IMR-90 (cell line): ENCODE measurements around the gene CUX1. TPM values are rescaled to one million over a fixed set of nuclear protein-coding genes. Genes with fewer than 3 reads are reported as not detected.

Experiments used
- ATAC-seq: fragments of 200-7000 bp; cut with Tn5 transposase; 2 replicates; pipeline ENCODE4 v1.9.1; 2020; ENCODE audit warnings: low read depth, mild to moderate bottlenecking, moderate library complexity
- BruUV-seq: library from RNA; stranded (reverse); fragments of 400-500 nt; replicated peaks from 2 replicates; lab custom pipeline; 2021; lab: Mats Ljungman, UMichigan
- CTCF ChIA-PET: fragments of 300-600 bp; formaldehyde crosslinking; extraction: SDS; loops from one replicate; lab custom pipeline; 2021; ENCODE audit warnings: antibody characterized with exemption; lab: Yijun Ruan, JAX
- POLR2A ChIA-PET: fragments of 300-600 bp; sonication (Branson Sonifier 250); formaldehyde crosslinking; loops from one replicate; lab custom pipeline; 2022; ENCODE audit warnings: antibody characterized with exemption; ENCODE audit not compliant: unreplicated experiment; lab: Charles Lee
- DNase-seq: peaks from one replicate; pipeline ENCODE4 v3.0.0; 2013
- H2AFZ ChIP-seq: replicated peaks from 2 replicates; pipeline ENCODE3; 2013; ENCODE audit warnings: low read length, mild to moderate bottlenecking; ENCODE audit not compliant: poor library complexity
- H2AK5ac ChIP-seq: 2 replicates; pipeline ENCODE4 v1.6.1; 2013; ENCODE audit warnings: low read depth, low read length, inconsistent platforms
- H2AK9ac ChIP-seq: replicated peaks from 2 replicates; pipeline ENCODE3; 2013; ENCODE audit warnings: mild to moderate bottlenecking, low read depth, low read length, moderate library complexity; ENCODE audit not compliant: poor library complexity
- H2BK120ac ChIP-seq: 2 replicates; pipeline ENCODE4 v1.6.1; 2013; ENCODE audit warnings: low read depth, low read length, inconsistent platforms
- H2BK15ac ChIP-seq: 3 replicates; pipeline ENCODE4 v1.6.1; 2013; ENCODE audit warnings: low read depth, low read length, inconsistent platforms
- H2BK20ac ChIP-seq: 2 replicates; pipeline ENCODE4 v1.6.1; 2013; ENCODE audit warnings: low read depth, mild to moderate bottlenecking, inconsistent platforms, low read length, moderate library complexity
- H2BK5ac ChIP-seq: 2 replicates; pipeline ENCODE4 v1.6.1; 2013; ENCODE audit warnings: mild to moderate bottlenecking, low read depth, low read length, inconsistent platforms; ENCODE audit not compliant: poor library complexity, severe bottlenecking
- H3K14ac ChIP-seq: replicated peaks from 2 replicates; pipeline ENCODE4 v1.6.1; 2013; ENCODE audit warnings: low read depth, low read length, inconsistent platforms
- H3K18ac ChIP-seq: 2 replicates; pipeline ENCODE4 v1.6.1; 2013; ENCODE audit warnings: low read depth, low read length, control low read depth
- H3K23ac ChIP-seq: 2 replicates; pipeline ENCODE4 v1.6.1; 2013; ENCODE audit warnings: low read depth, low read length, inconsistent platforms
- H3K27ac ChIP-seq: 2 replicates; pipeline ENCODE4 v1.5.1; 2013; ENCODE audit warnings: mild to moderate bottlenecking, control low read depth, low read length; ENCODE audit not compliant: insufficient read depth
- H3K27me3 ChIP-seq: 2 replicates; pipeline ENCODE4 v1.6.1; 2013; ENCODE audit warnings: low read length; ENCODE audit not compliant: control insufficient read depth, insufficient read depth
- H3K36me3 ChIP-seq: 2 replicates; pipeline ENCODE4 v1.6.1; 2013; ENCODE audit warnings: low read length, mixed read lengths; ENCODE audit not compliant: control insufficient read depth, insufficient read depth
- H3K4ac ChIP-seq: 2 replicates; pipeline ENCODE4 v1.6.1; 2013; ENCODE audit warnings: low read depth, low read length, inconsistent platforms
- H3K4me1 ChIP-seq: 2 replicates; pipeline ENCODE4 v1.6.1; 2013; ENCODE audit warnings: low read length, mixed read lengths; ENCODE audit not compliant: control insufficient read depth, insufficient read depth
- H3K4me2 ChIP-seq: 2 replicates; pipeline ENCODE4 v1.6.1; 2013; ENCODE audit warnings: low read depth, mild to moderate bottlenecking, control low read depth, low read length, moderate library complexity
- H3K4me3 ChIP-seq: 2 replicates; pipeline ENCODE4 v1.5.1; 2013; ENCODE audit warnings: low read depth, mild to moderate bottlenecking, control low read depth, low read length, moderate library complexity; ENCODE audit not compliant: insufficient read depth
- H3K56ac ChIP-seq: 2 replicates; pipeline ENCODE4 v1.6.1; 2013; ENCODE audit warnings: low read length, inconsistent platforms; ENCODE audit not compliant: insufficient read depth; ENCODE audit errors: extremely low read depth
- H3K79me1 ChIP-seq, 2 experiments: 2 replicates each; pipeline ENCODE4 v1.6.1; 2013; ENCODE audit warnings: low read length in 2 of 2, inconsistent platforms in 1 of 2, low read depth in 1 of 2
- H3K9ac ChIP-seq: 2 replicates; pipeline ENCODE4 v1.6.1; 2013; ENCODE audit warnings: low read depth, low read length, control low read depth
- H3K9me1 ChIP-seq: 2 replicates; pipeline ENCODE4 v1.6.1; 2013; ENCODE audit warnings: low read length, inconsistent platforms; ENCODE audit not compliant: insufficient read depth
- H3K9me3 ChIP-seq: 2 replicates; pipeline ENCODE4 v1.6.1; 2013; ENCODE audit warnings: low read length; ENCODE audit not compliant: control insufficient read depth, insufficient read depth
- H4K20me1 ChIP-seq: 2 replicates; pipeline ENCODE4 v1.6.1; 2013; ENCODE audit warnings: low read length, inconsistent platforms; ENCODE audit not compliant: insufficient read depth
- H4K5ac ChIP-seq: 2 replicates; pipeline ENCODE4 v1.6.1; 2013; ENCODE audit warnings: mild to moderate bottlenecking, low read depth, low read length, control low read depth
- H4K8ac ChIP-seq, 2 experiments: 2 replicates each; pipeline ENCODE4 v1.6.1; 2013; ENCODE audit warnings: low read depth in 2 of 2, low read length in 2 of 2, control low read depth in 1 of 2, inconsistent platforms in 1 of 2
- H4K91ac ChIP-seq: 2 replicates; pipeline ENCODE4 v1.6.1; 2013; ENCODE audit warnings: low read depth, low read length, inconsistent platforms; ENCODE audit not compliant: insufficient read depth
- BHLHE40 ChIP-seq: fragments of 150-350 bp; IDR thresholded peaks from 2 replicates; pipeline ENCODE4 v1.6.1; 2016; ENCODE audit warnings: mild to moderate bottlenecking, low read depth, low read length
- CEBPB ChIP-seq: IDR thresholded peaks from 2 replicates; pipeline ENCODE4 v1.6.1; 2012; ENCODE audit warnings: low read depth, low read length, improper control_type of control experiment
- CHD1 ChIP-seq: IDR thresholded peaks from 2 replicates; pipeline ENCODE4 v1.6.1; 2012; ENCODE audit warnings: low read depth, low read length, improper control_type of control experiment
- CTCF ChIP-seq: conservative IDR thresholded peaks from 2 replicates; pipeline ENCODE4 v1.5.1; 2012; ENCODE audit warnings: mild to moderate bottlenecking, low read depth, low read length, improper control_type of control experiment
- ELK1 ChIP-seq: fragments of 150-350 bp; IDR thresholded peaks from 2 replicates; pipeline ENCODE4 v1.6.1; 2016; ENCODE audit warnings: low read depth, mild to moderate bottlenecking, low read length, moderate library complexity, borderline replicate concordance
- FOS ChIP-seq: fragments of 150-350 bp; IDR thresholded peaks from 2 replicates; pipeline ENCODE4 v1.6.1; 2016; ENCODE audit warnings: low read depth, low read length
- MAFK ChIP-seq: IDR thresholded peaks from 2 replicates; pipeline ENCODE4 v1.6.1; 2012; ENCODE audit warnings: low read depth, low read length, improper control_type of control experiment
- MAZ ChIP-seq: IDR thresholded peaks from 2 replicates; pipeline ENCODE4 v1.6.1; 2012; ENCODE audit warnings: low read depth, mild to moderate bottlenecking, low read length, improper control_type of control experiment, moderate library complexity, borderline replicate concordance
- MXI1 ChIP-seq: IDR thresholded peaks from 2 replicates; pipeline ENCODE4 v1.6.1; 2012; ENCODE audit warnings: low read depth, mild to moderate bottlenecking, low read length, moderate library complexity, borderline replicate concordance
- NFE2L2 ChIP-seq: fragments of 150-350 bp; IDR thresholded peaks from 2 replicates; pipeline ENCODE4 v1.6.1; 2016; ENCODE audit warnings: low read depth, mild to moderate bottlenecking, low read length
- POLR2A ChIP-seq: IDR thresholded peaks from 2 replicates; pipeline ENCODE4 v1.6.1; 2012; ENCODE audit warnings: mild to moderate bottlenecking, low read depth, low read length
- RAD21 ChIP-seq: IDR thresholded peaks from 2 replicates; pipeline ENCODE4 v1.6.1; 2012; ENCODE audit warnings: low read length, improper control_type of control experiment
- RCOR1 ChIP-seq: IDR thresholded peaks from 2 replicates; pipeline ENCODE4 v1.6.1; 2012; ENCODE audit warnings: mild to moderate bottlenecking, low read length, improper control_type of control experiment; ENCODE audit not compliant: insufficient replicate concordance
- RFX5 ChIP-seq: IDR thresholded peaks from 2 replicates; pipeline ENCODE4 v1.8.0; 2012; ENCODE audit warnings: low read depth, mild to moderate bottlenecking, low read length, moderate library complexity
- SMC3 ChIP-seq: fragments of 150-350 bp; IDR thresholded peaks from 2 replicates; pipeline ENCODE4 v1.6.1; 2016; ENCODE audit warnings: low read depth, mild to moderate bottlenecking, antibody characterized with exemption, low read length, moderate library complexity
- USF2 ChIP-seq: fragments of 150-350 bp; IDR thresholded peaks from 2 replicates; pipeline ENCODE4 v1.6.1; 2017; ENCODE audit warnings: mild to moderate bottlenecking, antibody characterized with exemption, low read length, low read depth
- WGBS, 2 experiments: methylation state at CpG; one replicate each; pipeline versions ENCODE4 v1.1.5 to v1.1.7; 2013; ENCODE audit warnings: missing lambda C conversion rate in 2 of 2; ENCODE audit not compliant: insufficient read length in 1 of 2; ENCODE audit errors: extremely low coverage in 2 of 2; 5-methylcytosine and 5-hydroxymethylcytosine counted together
- dilution Hi-C: fragments of 300-500 bp; cut with HindIII; formaldehyde crosslinking; loops from one replicate; pipeline ENCODE4 v1.14.3; 2018; ENCODE audit warnings: low sequenced_read_pairs; ENCODE audit not compliant: unreplicated experiment
- in situ Hi-C: fragments of 300-500 bp; cut with MboI; formaldehyde crosslinking; loops from 3 replicates; pipeline ENCODE4 v1.14.3; 2019; ENCODE audit warnings: low sequenced_read_pairs, inconsistent platforms, mixed read lengths
- intact Hi-C: fragments of 100-400 bp; cut with micrococcal nuclease; formaldehyde crosslinking; loops from 2 replicates; pipeline ENCODE4 v1.10.0; 2022
- polyA plus RNA-seq, 3 experiments: library from polyadenylated mRNA; depleted of rRNA; stranded (reverse); fragments of >200 nt; gene quantifications; 2 replicates each; pipeline ENCODE4 v1.2.3, GENCODE V29; 2012; ENCODE audit warnings: low replicate concordance in 1 of 3
- total RNA-seq: library from RNA; depleted of rRNA; stranded (reverse); fragments of >200 nt; gene quantifications from 2 replicates; pipeline ENCODE4 v1.2.3, GENCODE V29; 2012

Gene CUX1
- total and polyA plus RNA-seq, 2 of the 4 experiments (the other 2 are of a cell fraction): 19.7 to 46.4 TPM

- no peak overlapping the region for H3K9ac ChIP-seq
- CTCF ChIA-PET: no interaction called here
- BruUV-seq: no TSS peak
Measured at GRCh38 chr7:101933028-101933427, 115.6 kb downstream of the CUX1 start.

More at GRCh38 chr7:101933028-101933427, 115.6 kb downstream of the CUX1 start:
- Histone ChIP-seq H2AK5ac (no peak overlapping the region), H3K27ac (no peak overlapping the region), H3K18ac (no peak overlapping the region), H3K4me2 (no peak overlapping the region), H4K20me1 (no peaks in the 10 kb centered on the region), H3K9me3 (peaks cover 2% of the 10 kb centered on the region; the same call in 1 of the 2 replicates), H3K4ac (no peak overlapping the region), H2BK120ac (no peak overlapping the region), H3K9me1 (peaks cover 11% of the 10 kb centered on the region), H3K4me1 (peaks cover 19% of the 10 kb centered on the region), H4K5ac (no peak overlapping the region), H3K36me3 (no peaks in the 10 kb centered on the region), H2BK5ac (no peak overlapping the region), H4K91ac (no peak overlapping the region), H2AK9ac (no peak overlapping the region), H2BK20ac (no peak overlapping the region), H4K8ac (no peak overlapping the region), H3K14ac (no peak overlapping the region), H2AFZ (no peak overlapping the region), H3K23ac (no peak overlapping the region), H3K56ac (no peak overlapping the region), H3K27me3 (no peaks in the 10 kb centered on the region), H3K79me1 (peaks cover 40 to 65% of the 10 kb centered on the region in 2 experiments), H3K4me3 (no peak overlapping the region), H2BK15ac (no peak overlapping the region)
- ATAC-seq (no peak), DNase-seq (no peak)
- in situ Hi-C loops (no loop called here), intact Hi-C loops (no loop called here), dilution Hi-C loops (no loop called here)
- POLR2A ChIA-PET: no interaction called here
- WGBS, 2 experiments: no CpG with 5 or more reads among the region's 4 CpGs
- TF ChIP-seq FOS: no peak
- TF ChIP-seq CEBPB: no peak
- TF ChIP-seq CHD1: no peak
- no peak for TF ChIP-seq MAZ
- no peak for TF ChIP-seq RAD21
- TF ChIP-seq POLR2A: no peak
- no peak for TF ChIP-seq RFX5
- no peak for TF ChIP-seq SMC3
- no peak for TF ChIP-seq RCOR1
- TF ChIP-seq ELK1: no peak
- no peak for TF ChIP-seq MXI1
- no peak for TF ChIP-seq CTCF
- no peak for TF ChIP-seq MAFK
- TF ChIP-seq BHLHE40: no peak
- TF ChIP-seq NFE2L2: no peak
- TF ChIP-seq USF2: no peak
